Measurements from ENCODE around the gene KDM4F.

GRCh38 chr11:95076981-95077380 lies 27.8 kb downstream of the KDM4F start:
- no peak for TF ChIP-seq POLR2A (IDR thresholded peaks at IDR 0.05; ENCODE audit: low read depth, low read length)
- TF ChIP-seq POLR2AphosphoS5 (IDR thresholded peaks at IDR 0.05; ENCODE audit: low read depth, low read length), result no peak
- TF ChIP-seq TAF1 (IDR thresholded peaks at IDR 0.05; ENCODE audit: borderline replicate concordance, low read depth, low read length), result no peak
